Glutamatergic neuron (in vitro differentiated cells): Measurements from ENCODE around the gene ZCCHC4. TPM values are rescaled to one million over a fixed set of nuclear protein-coding genes. Genes with fewer than 3 reads are reported as not detected.

Experiments used
- DNase-seq: peaks from one replicate; pipeline ENCODE4 v3.0.0; 2022
- H3K27ac Mint-ChIP-seq: one replicate; pipeline ENCODE4 v1.8.0; 2020; ENCODE audit warnings: mild to moderate bottlenecking, mixed read lengths, inconsistent platforms; ENCODE audit not compliant: unreplicated experiment
- H3K27me3 Mint-ChIP-seq: one replicate; pipeline ENCODE4 v1.8.0; 2020; ENCODE audit warnings: mild to moderate bottlenecking, moderate library complexity, mixed read lengths, inconsistent platforms; ENCODE audit not compliant: unreplicated experiment
- H3K36me3 Mint-ChIP-seq: one replicate; pipeline ENCODE4 v1.8.0; 2020; ENCODE audit warnings: mild to moderate bottlenecking, mixed read lengths, inconsistent platforms; ENCODE audit not compliant: unreplicated experiment
- H3K4me1 Mint-ChIP-seq: one replicate; pipeline ENCODE4 v1.8.0; 2020; ENCODE audit warnings: mild to moderate bottlenecking, low read depth, mixed read lengths, inconsistent platforms; ENCODE audit not compliant: unreplicated experiment
- H3K4me3 Mint-ChIP-seq: one replicate; pipeline ENCODE4 v1.8.0; 2020; ENCODE audit warnings: mild to moderate bottlenecking, mixed read lengths, inconsistent platforms; ENCODE audit not compliant: unreplicated experiment
- H3K9me3 Mint-ChIP-seq: one replicate; pipeline ENCODE4 v1.8.0; 2020; ENCODE audit warnings: mild to moderate bottlenecking, moderate library complexity, mixed read lengths, inconsistent platforms; ENCODE audit not compliant: unreplicated experiment
- long read RNA-seq: library from polyadenylated mRNA; unstranded; transcript quantifications from one replicate; pipeline ENCODE4 v2.0.0, GENCODE V29; 2020; ENCODE audit not compliant: unreplicated experiment
- total RNA-seq: library from RNA; stranded (reverse); fragmentation: NEBNext Ultra II Directional; extraction: Animal tissue kit (Norgen Biotek cat#: 25700); gene quantifications from one replicate; pipeline ENCODE4 v1.2.1, GENCODE V29; 2021; ENCODE audit not compliant: unreplicated experiment
- TF ChIP-seq, protein P1 (sequence below): fragments of 200-600 bp; sonication (generic); IDR thresholded peaks from one replicate; pipeline ENCODE4 v1.5.0; 2021; ENCODE audit not compliant: partially characterized antibody, unreplicated experiment

Gene ZCCHC4, protein sequence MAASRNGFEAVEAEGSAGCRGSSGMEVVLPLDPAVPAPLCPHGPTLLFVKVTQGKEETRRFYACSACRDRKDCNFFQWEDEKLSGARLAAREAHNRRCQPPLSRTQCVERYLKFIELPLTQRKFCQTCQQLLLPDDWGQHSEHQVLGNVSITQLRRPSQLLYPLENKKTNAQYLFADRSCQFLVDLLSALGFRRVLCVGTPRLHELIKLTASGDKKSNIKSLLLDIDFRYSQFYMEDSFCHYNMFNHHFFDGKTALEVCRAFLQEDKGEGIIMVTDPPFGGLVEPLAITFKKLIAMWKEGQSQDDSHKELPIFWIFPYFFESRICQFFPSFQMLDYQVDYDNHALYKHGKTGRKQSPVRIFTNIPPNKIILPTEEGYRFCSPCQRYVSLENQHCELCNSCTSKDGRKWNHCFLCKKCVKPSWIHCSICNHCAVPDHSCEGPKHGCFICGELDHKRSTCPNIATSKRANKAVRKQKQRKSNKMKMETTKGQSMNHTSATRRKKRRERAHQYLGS
- 7.4 TPM for total RNA-seq
- long read RNA-seq, partial matches to known transcripts, result 1 of 1 reads
- long read RNA-seq, other reads (novel, unspliced or antisense), result 0 of 1 reads

DNA sequence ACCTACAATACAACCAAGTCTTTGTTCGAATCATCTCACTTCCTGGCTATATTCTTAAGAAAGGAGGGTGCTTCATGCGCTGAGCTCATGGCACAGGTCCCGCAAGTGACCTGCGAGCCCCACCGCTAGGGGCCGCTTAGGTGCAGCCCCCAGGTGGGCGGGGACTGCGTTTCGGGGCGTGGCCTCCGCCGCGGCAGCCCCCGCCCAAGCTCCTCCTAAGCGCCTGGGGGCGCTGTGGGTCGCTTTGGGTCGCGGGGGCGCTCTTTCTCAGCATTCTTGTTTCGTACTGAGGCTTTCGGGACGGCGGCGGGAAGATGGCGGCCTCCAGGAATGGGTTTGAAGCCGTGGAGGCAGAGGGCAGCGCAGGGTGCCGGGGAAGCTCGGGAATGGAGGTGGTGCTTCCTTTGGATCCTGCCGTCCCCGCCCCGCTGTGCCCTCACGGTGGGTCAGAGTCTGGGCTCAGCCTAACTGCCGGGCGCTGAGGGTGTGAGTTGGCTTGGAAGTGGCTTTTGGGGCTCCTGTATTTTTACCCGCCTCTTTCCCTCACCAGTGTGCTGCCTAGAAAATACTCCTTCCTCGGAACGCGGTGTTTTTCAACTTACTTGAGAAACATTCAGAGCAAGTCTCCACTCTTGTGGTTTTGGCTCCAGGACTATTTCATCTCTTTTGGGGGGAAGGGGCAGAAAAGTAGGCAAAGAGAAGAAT, at the start of gene ZCCHC4:
TSS of gene ZCCHC4 (plus strand) at position 279 of the 705 bp plus-strand sequence. CDS start at position 315, 36 bp downstream.
- Mint-ChIP-seq H3K4me1 (peaks cover 2% of the 10 kb centered on the region), H3K36me3 (no peaks in the 10 kb centered on the region), H3K27ac (peak within 1 kb of the TSS; percentile 92), H3K9me3 (peaks cover 2% of the 10 kb centered on the region), H3K27me3 (peaks cover 2% of the 10 kb centered on the region), H3K4me3 (peak within 1 kb of the TSS; percentile 93)
- TF ChIP-seq, protein P1, sequence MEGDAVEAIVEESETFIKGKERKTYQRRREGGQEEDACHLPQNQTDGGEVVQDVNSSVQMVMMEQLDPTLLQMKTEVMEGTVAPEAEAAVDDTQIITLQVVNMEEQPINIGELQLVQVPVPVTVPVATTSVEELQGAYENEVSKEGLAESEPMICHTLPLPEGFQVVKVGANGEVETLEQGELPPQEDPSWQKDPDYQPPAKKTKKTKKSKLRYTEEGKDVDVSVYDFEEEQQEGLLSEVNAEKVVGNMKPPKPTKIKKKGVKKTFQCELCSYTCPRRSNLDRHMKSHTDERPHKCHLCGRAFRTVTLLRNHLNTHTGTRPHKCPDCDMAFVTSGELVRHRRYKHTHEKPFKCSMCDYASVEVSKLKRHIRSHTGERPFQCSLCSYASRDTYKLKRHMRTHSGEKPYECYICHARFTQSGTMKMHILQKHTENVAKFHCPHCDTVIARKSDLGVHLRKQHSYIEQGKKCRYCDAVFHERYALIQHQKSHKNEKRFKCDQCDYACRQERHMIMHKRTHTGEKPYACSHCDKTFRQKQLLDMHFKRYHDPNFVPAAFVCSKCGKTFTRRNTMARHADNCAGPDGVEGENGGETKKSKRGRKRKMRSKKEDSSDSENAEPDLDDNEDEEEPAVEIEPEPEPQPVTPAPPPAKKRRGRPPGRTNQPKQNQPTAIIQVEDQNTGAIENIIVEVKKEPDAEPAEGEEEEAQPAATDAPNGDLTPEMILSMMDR, result peak; percentile 94
- peak; percentile 90 for DNase-seq

DNA sequence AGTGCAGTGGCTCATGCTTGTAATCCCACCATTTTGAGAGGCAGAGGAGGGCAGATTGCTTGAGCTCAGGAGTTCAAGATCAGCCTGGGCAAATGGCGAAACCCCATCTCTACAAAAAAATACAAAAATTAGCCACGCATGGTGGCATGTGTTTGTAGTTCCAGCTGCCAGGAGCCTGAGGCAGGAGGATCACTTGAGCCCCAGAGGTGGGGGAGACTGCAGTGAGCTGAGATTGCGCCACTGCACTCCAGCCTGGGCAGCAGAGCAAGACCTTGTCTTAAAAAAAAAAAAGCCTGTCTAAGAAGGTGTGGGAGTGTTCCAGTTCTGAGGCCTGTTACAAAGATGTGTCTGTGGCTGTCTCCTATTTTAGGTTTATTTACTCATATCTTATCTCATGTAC, 40.7 kb upstream of the ZCCHC4 start:
- H3K4me1 Mint-ChIP-seq, result peaks cover 10% of the 10 kb centered on the region
- TF ChIP-seq, protein P1, result no peak
- H3K27me3 Mint-ChIP-seq, result no peaks in the 10 kb centered on the region
- H3K36me3 Mint-ChIP-seq, result no peaks in the 10 kb centered on the region
- no peak for DNase-seq
- H3K27ac Mint-ChIP-seq, result no peak overlapping the region
- no peaks in the 10 kb centered on the region for H3K9me3 Mint-ChIP-seq
- H3K4me3 Mint-ChIP-seq, result no peak overlapping the region

- Mint-ChIP-seq H3K27me3 (no peaks in the 10 kb centered on the region), H3K9me3 (no peaks in the 10 kb centered on the region), H3K27ac (no peak overlapping the region), H3K4me1 (no peaks in the 10 kb centered on the region), H3K36me3 (no peaks in the 10 kb centered on the region), H3K4me3 (no peak overlapping the region)
- DNase-seq, result no peak
- TF ChIP-seq, protein P1, result no peak
These were observed 32.4 kb upstream of the ZCCHC4 start for GRCh38 chr4:25280210-25280609.

- Mint-ChIP-seq H3K4me1 (no peaks in the 10 kb centered on the region), H3K9me3 (peaks cover 2% of the 10 kb centered on the region), H3K36me3 (peaks cover 12% of the 10 kb centered on the region), H3K27ac (no peak overlapping the region), H3K4me3 (no peak overlapping the region), H3K27me3 (no peaks in the 10 kb centered on the region)
- TF ChIP-seq, protein P1, result no peak
- no peak for DNase-seq
These were observed 28.6 kb upstream of the ZCCHC4 start for GRCh38 chr4:25283948-25284347.
